HG03060 (cell line): ENCODE measurements around the gene SEPTIN3.

ENCODE experiments used
- ATAC-seq: cut with Tn5 transposase; IDR thresholded peaks from one replicate; pipeline ENCODE4 v1.9.1; 2021; ENCODE audit warnings: low read depth, moderate number of reproducible peaks; ENCODE audit not compliant: unreplicated experiment

Gene SEPTIN3

GRCh38 chr22:41971431-41971830 is 2.2 kb downstream of the SEPTIN3 start:
- no peak for ATAC-seq

DNA sequence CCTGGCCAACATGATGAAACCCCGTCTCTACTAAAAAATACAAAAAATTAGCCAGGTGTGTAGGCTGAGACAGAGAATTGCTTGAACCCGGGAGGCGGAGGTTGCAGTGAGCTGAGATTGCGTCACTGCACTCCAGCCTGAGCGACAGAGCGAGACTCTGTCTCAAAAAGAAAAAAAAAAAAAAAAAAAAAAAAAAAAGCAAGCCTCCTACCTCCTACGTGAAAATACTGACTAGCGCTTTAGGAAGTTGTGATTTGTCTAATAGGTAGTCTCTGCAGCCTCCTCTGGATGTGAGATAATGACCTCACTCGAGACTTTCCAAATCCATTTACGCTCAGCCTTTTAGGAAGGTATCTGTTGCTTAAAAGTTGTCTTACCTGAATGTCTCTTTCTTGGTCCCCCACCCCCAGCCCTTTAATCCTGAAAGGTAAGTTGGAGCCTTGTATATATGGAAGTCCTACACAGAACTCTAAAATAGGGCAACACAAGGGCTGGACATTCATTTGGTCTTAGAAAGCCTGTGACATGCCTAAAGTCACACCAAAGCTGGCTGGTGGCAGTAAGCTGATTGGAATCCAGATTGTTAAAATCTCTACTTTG is 5.5 kb downstream of the SEPTIN3 start:
- ATAC-seq: no peak

DNA sequence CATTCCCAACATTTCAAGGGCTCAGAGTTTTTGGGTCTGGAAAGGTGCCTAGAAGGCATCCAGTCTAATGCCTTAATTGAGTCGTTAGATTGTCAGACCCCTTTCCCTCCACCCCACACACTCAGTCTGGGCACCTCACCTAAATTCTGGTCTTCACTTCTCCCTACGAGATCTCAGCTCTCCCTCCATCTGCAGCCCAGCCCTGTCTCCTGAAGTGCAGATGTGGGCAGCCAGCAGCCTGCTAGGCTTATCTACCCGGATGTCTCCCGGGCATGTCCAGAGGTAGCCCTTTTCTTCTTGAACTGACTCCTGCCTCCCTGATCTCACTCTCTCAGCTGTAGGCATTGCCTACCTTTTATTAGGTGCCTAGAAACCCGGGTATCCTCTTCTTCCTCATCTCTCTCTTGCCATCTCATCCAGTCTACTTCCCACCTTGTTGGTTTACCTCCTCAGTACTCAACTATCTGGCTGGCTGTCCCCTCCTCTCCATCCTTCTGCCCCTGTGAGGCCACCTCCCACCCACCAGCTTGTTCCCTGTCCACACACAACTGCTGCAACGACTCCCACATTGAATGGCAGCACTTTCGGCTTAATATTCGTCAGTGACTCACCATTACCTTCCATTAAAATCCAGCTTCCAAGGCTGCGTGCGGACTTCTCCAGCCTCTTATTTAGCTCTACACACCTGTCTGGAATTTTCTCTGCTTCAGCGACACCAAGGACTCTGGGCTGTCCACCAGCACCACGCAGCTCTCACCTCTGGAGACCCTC is 6.2 kb downstream of the SEPTIN3 start:
- no peak for ATAC-seq

DNA sequence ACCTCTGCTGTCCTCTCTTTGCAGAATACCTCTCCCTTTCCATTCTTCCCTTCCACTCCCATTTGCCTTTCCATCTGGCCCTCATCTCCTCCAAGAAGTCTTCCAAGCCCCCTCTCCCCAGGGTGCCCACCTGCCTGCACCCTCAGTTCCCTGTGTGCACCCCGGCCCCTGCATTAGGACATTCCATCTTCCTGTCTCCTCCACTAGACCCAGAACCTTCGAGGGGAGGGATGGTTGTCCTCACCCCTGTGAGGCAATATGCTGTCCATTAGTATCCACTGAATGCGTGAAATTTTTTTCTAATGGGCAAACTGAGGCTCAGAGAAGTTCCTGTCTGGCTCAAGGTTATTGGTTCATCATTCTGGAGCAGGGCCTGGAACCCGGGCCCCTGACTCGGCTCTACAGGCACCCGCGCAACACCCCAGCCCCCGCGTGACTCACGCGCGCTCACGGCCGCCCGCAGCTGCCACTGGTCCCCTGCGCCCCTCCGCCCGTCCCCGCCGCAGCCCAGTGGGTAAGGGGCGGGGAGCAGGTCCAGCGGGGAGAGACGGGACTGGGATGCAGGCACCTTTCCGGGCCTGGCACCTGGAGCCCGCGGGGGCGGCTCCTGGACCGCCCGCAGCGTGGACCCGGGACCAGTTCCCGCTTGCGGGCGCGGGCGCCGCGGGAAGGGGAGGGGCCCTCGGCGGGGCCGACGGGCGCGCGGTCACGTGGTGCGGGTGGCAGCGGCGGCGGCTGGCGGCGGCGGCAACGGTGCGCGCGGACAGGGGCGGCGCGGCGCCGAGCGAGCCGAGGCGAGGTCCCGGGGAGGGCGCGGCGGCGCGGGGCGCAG is 7.0 kb downstream of the SEPTIN3 start:
- ATAC-seq: no peak

DNA sequence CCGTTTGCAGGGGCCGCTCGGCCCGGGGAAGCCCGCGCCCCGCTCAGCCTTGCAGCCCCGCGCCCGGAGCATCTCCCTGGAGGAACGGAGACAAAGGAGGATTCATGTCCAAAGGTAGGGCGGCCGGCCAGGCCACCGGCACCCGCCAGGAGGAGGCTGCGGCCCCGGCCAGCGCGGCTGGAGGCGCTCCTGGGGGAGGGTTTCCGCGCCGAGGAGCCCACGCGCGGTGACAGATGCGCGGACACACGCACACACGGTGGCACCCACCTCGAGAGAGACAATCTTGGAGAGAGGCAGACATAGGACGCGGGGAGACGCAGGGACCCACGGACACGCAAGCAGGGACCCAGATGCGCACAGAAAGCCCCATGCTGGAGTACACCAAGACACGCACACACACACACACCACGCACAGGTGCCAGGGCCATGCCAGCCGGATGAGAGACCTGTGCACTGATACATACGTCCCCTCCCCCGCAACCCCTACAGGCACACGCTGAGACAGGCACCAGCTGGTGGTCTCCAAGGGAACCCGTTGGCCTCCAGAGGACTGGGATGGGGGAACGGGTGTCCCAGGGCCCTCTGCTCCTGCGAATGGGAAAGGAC is 7.8 kb downstream of the SEPTIN3 start:
- ATAC-seq: no peak

DNA sequence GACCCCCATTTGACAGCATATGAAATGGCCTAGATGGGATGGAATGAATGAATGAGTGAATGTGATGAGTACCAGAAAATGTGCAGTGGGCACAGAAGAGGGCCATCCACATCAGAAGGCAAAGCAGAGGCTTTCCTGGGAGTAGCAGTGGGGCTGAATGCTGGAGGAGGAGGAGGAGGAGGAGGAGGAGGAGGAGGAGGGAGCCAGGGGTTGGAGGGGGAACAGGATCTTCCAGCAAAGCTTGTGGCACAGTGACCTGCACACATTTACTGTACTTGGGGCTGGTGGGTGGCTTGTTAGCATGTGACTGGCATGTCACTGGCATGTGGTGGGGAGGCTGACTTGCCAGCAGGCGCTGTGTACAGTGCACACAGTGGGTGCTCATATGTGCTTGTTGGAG is 9.5 kb downstream of the SEPTIN3 start:
- no peak for ATAC-seq

GRCh38 chr22:41979423-41980250 is 10.4 kb downstream of the SEPTIN3 start:
- no peak for ATAC-seq

GRCh38 chr22:41982865-41983264 is 13.6 kb downstream of the SEPTIN3 start:
- no peak for ATAC-seq

DNA sequence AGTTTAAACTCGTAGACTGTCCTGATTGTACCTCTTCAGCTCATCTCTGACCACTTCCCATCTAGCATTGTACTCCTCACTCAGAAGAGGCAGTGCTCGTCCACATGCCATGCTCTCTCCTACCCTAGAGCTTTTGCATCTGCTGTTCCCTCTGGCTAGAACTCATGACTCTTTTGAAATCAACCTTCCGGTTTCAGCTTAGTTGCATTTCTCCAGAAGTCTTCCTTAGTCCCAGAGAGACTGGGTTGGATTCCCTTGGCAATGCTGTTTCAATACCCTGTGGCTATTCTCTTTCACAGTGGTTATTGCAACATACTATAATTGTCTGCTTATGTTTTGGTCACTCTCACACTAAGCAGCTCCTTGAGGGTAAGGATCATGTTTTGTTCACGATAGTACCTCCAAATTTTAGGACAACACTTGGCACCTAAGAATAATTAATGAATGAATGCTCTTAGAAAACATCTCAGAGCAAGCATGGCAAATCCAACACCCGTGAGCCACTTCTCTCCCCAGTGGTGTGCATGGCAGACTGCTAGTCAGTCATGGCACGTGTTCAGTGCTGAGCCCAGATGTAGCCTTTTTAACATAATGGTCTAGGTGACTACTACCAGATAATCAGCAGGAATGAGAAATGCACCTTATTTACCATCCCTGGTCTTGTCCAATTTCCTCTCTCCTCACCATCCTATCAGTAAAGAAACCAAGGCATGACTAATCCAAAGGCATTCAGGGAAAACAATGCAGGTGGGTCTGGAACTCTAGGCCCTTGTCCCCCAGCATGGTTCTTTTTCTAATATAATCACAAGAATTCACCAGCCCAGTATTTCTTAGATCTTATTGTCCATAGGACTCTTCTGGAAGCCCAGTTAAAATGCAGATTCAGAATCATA is 14.5 kb downstream of the SEPTIN3 start:
- no peak for ATAC-seq

GRCh38 chr22:41987276-41987675 is 18.0 kb downstream of the SEPTIN3 start:
- no peak for ATAC-seq

GRCh38 chr22:41989246-41989645 is 20.0 kb downstream of the SEPTIN3 start:
- ATAC-seq: no peak

- ATAC-seq: no peak
These were observed 21.9 kb downstream of the SEPTIN3 start for GRCh38 chr22:41991111-41991510.

- no peak for ATAC-seq
These were observed 23.3 kb downstream of the SEPTIN3 start for GRCh38 chr22:41992496-41992895.

- no peak for ATAC-seq
These were observed 26.0 kb downstream of the SEPTIN3 start for GRCh38 chr22:41995211-41995610.

DNA sequence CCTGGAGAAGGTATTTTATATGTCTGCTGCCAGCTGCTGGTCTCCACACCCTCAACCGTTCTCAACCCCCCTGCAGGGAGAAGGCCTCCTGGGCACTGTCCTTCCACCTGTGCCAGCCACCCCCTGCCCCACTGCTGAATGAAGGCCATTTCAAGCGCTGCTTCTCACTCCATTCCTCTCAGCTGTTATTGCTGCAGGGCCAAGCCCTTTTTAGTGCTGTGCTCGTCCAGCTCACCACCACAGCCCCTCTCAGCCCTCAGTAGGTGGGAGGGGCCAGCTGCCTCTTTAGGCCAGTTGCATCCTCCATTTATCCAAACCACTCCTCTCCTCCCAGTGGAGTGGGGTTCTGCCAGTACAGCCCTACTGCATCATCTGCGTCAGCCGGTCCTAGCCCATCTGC is 27.6 kb downstream of the SEPTIN3 start:
- no peak for ATAC-seq

- ATAC-seq: no peak
These were observed 29.4 kb downstream of the SEPTIN3 start, which contains the start of gene WBP2NL for GRCh38 chr22:41998361-41999261. Gene WBP2NL (plus strand): TSS chr22:41998788. CDS start chr22:41998819, 31 bp downstream.

GRCh38 chr22:42000466-42000865 is 31.2 kb downstream of the SEPTIN3 start:
- no peak for ATAC-seq

GRCh38 chr22:42001121-42001520 is 31.9 kb downstream of the SEPTIN3 start:
- ATAC-seq: no peak
